ENCODE measurements around the gene ALOX5AP.

ALOX5AP gene

GRCh38 chr13:30751183-30751933 lies 16.0 kb downstream of the ALOX5AP start:
- H3K4me3 ChIP-seq (ENCODE audit: low read depth, low read length), result no peak overlapping the region
- TF ChIP-seq CTCF (IDR thresholded peaks at IDR 0.05; ENCODE audit: borderline replicate concordance, insufficient read depth, low read depth, low read length), result no peak

GRCh38 chr13:30752201-30752797 lies 17.0 kb downstream of the ALOX5AP start:
- H3K4me3 ChIP-seq (ENCODE audit: low read depth, low read length), result no peak overlapping the region
- no peak for TF ChIP-seq CTCF (IDR thresholded peaks at IDR 0.05; ENCODE audit: borderline replicate concordance, insufficient read depth, low read depth, low read length)

- TF ChIP-seq CTCF (IDR thresholded peaks at IDR 0.05; ENCODE audit: borderline replicate concordance, insufficient read depth, low read depth, low read length), result no peak
These were observed 17.8 kb downstream of the ALOX5AP start for GRCh38 chr13:30753030-30753616.

GRCh38 chr13:30755678-30756077 lies 20.3 kb downstream of the ALOX5AP start:
- no peak for TF ChIP-seq CTCF (IDR thresholded peaks at IDR 0.05; ENCODE audit: borderline replicate concordance, insufficient read depth, low read depth, low read length)
- no peak overlapping the region for H3K4me3 ChIP-seq (ENCODE audit: low read depth, low read length)

More at GRCh38 chr13:30753030-30753616, 17.8 kb downstream of the ALOX5AP start:
- H3K4me3 ChIP-seq (ENCODE audit: low read depth, low read length), result no peak overlapping the region

- no peak overlapping the region for H3K4me3 ChIP-seq (ENCODE audit: low read depth, low read length)
- TF ChIP-seq CTCF (IDR thresholded peaks at IDR 0.05; ENCODE audit: borderline replicate concordance, insufficient read depth, low read depth, low read length), result no peak
These were observed 21.8 kb downstream of the ALOX5AP start for GRCh38 chr13:30757026-30757742.

GRCh38 chr13:30759748-30760147 lies 24.4 kb downstream of the ALOX5AP start:
- no peak for TF ChIP-seq CTCF (IDR thresholded peaks at IDR 0.05; ENCODE audit: borderline replicate concordance, insufficient read depth, low read depth, low read length)
- H3K4me3 ChIP-seq (ENCODE audit: low read depth, low read length), result no peak overlapping the region

Measured in GM12875 (cell line).